Neutrophil (primary cell): ENCODE measurements around the gene SCIMP.

Experiments
- H3K27ac ChIP-seq: fragments of 200-600 bp; sonication (generic); 2 replicates; pipeline ENCODE4 v1.5.1; 2016; ENCODE audit warnings: mild to moderate bottlenecking, moderate library complexity
- H3K27me3 ChIP-seq: fragments of 200-600 bp; sonication (generic); 2 replicates; pipeline ENCODE4 v1.6.0; 2016; ENCODE audit warnings: mild to moderate bottlenecking
- H3K36me3 ChIP-seq: fragments of 200-600 bp; sonication (generic); 2 replicates; pipeline ENCODE4 v1.5.1; 2017
- H3K4me1 ChIP-seq, 2 experiments: fragments of 200-600 bp in 1 of 2; sonication (generic) in 1 of 2; 1 replicate in 1 of 2; 2 replicates in 1 of 2; pipeline versions ENCODE4 v1.5.1 to v1.6.1; 2013 to 2016; ENCODE audit warnings: low read depth in 1 of 2, low read length in 1 of 2, mild to moderate bottlenecking in 1 of 2, moderate library complexity in 1 of 2; ENCODE audit not compliant: control insufficient read depth in 1 of 2, insufficient read depth in 1 of 2
- H3K4me3 ChIP-seq, 2 experiments: fragments of 200-600 bp in 1 of 2; sonication (generic) in 1 of 2; 1 replicate in 1 of 2; 2 replicates in 1 of 2; pipeline ENCODE4 v1.5.1; 2013 to 2016; ENCODE audit warnings: low read depth in 1 of 2, low read length in 1 of 2, mild to moderate bottlenecking in 1 of 2, moderate library complexity in 1 of 2
- H3K9me3 ChIP-seq: fragments of 200-600 bp; sonication (generic); 2 replicates; pipeline ENCODE4 v1.5.1; 2016
- TF ChIP-seq, protein P1 (sequence below): fragments of 200-600 bp; sonication (generic); IDR thresholded peaks from 2 replicates; pipeline ENCODE4 v1.5.1; 2016; ENCODE audit warnings: antibody characterized with exemption

The SCIMP gene

DNA sequence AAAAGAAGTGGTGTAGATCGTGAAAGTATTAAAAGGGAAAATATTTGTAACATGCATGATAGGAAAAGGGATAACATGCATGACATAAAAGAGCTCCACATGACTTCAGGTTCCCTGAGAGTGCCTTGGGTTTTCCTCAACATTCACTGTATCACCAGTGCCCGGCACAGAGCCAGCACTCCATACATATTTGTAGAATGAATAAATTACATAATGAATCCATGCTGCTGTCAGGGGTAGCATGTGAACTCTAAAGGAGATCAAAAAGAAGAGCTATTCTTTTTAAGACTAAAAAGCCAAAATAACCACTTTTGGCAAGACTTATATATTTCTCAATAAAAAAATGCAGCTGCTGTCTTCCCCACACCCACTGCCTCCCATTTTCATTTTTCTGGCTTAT is 40.3 kb downstream of the SCIMP start:
- no peaks in the 10 kb centered on the region for H3K9me3 ChIP-seq
- TF ChIP-seq, protein P1, sequence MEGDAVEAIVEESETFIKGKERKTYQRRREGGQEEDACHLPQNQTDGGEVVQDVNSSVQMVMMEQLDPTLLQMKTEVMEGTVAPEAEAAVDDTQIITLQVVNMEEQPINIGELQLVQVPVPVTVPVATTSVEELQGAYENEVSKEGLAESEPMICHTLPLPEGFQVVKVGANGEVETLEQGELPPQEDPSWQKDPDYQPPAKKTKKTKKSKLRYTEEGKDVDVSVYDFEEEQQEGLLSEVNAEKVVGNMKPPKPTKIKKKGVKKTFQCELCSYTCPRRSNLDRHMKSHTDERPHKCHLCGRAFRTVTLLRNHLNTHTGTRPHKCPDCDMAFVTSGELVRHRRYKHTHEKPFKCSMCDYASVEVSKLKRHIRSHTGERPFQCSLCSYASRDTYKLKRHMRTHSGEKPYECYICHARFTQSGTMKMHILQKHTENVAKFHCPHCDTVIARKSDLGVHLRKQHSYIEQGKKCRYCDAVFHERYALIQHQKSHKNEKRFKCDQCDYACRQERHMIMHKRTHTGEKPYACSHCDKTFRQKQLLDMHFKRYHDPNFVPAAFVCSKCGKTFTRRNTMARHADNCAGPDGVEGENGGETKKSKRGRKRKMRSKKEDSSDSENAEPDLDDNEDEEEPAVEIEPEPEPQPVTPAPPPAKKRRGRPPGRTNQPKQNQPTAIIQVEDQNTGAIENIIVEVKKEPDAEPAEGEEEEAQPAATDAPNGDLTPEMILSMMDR: no peak
- H3K4me1 ChIP-seq: peaks cover 4 to 11% of the 10 kb centered on the region in 2 experiments
- no peaks in the 10 kb centered on the region for H3K36me3 ChIP-seq
- H3K27ac ChIP-seq: no peak overlapping the region
- H3K27me3 ChIP-seq: no peaks in the 10 kb centered on the region
- no peak overlapping the region for H3K4me3 ChIP-seq

- Histone ChIP-seq H3K4me3 (peak within 1 kb of the TSS; percentile 59 to 75), H3K27ac (no peak within 1 kb of the TSS), H3K27me3 (no peaks in the 10 kb centered on the region), H3K36me3 (no peaks in the 10 kb centered on the region), H3K9me3 (peaks cover 3% of the 10 kb centered on the region), H3K4me1 (peaks cover 4 to 11% of the 10 kb centered on the region in 2 experiments)
- TF ChIP-seq, protein P1: peak; percentile 10
Observed at GRCh38 chr17:5191541-5192417, 42.9 kb downstream of the SCIMP start, which contains the start of gene ZNF594. Gene ZNF594 (minus strand): TSS chr17:5191868. CDS start chr17:5184256, 7,612 bp downstream.

DNA sequence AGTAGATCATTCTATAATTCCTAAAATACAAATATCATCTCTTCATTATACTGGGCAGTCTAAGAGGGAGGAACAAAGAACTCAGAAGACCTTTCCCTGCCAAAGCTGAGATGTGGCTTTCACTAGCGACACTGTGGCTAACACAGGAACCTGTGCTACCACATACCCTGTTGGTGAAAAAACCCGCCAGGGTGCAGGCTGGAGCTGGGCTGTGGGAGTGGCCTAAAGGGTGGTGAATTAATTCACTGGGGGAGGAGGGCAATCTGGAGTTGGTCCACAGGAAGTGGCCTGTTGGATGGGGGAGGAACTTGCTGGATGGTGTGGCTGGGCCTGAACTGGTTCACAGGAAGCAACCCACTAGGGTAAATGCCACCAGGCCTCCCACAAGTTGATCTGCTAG is 50.4 kb downstream of the SCIMP start:
- TF ChIP-seq, protein P1: no peak
- Histone ChIP-seq H3K4me3 (no peak overlapping the region), H3K9me3 (peaks cover 51% of the 10 kb centered on the region), H3K27me3 (no peaks in the 10 kb centered on the region), H3K36me3 (no peaks in the 10 kb centered on the region), H3K27ac (no peak overlapping the region), H3K4me1 (no peaks in the 10 kb centered on the region)

DNA sequence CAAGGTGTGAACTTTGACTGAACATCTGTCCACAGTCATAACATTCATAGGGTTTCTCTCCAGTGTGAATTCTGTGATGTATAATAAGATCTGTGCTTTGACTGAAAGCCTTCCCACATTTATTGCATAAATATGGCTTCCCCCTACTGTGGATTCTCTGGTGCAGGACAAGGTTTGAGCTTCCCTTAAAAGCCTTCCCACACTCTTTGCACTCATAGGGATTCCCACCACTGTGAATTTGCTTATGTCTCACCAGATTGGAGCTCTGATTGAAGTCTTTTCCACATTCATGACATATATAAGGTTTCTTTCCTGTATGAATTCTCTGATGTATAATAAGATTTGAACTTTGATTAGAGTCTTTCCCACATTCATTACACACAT is 51.3 kb downstream of the SCIMP start:
- Histone ChIP-seq H3K9me3 (peaks cover 58% of the 10 kb centered on the region), H3K36me3 (no peaks in the 10 kb centered on the region), H3K4me1 (no peaks in the 10 kb centered on the region), H3K27ac (no peak overlapping the region), H3K4me3 (no peak overlapping the region), H3K27me3 (no peaks in the 10 kb centered on the region)
- TF ChIP-seq, protein P1: no peak

- Histone ChIP-seq H3K9me3 (peaks cover 62% of the 10 kb centered on the region), H3K36me3 (no peaks in the 10 kb centered on the region), H3K4me1 (no peaks in the 10 kb centered on the region), H3K27ac (no peak overlapping the region), H3K27me3 (no peaks in the 10 kb centered on the region), H3K4me3 (no peak overlapping the region)
- TF ChIP-seq, protein P1: no peak
Observed at GRCh38 chr17:5182597-5183409, 51.9 kb downstream of the SCIMP start.
